Vagina (tissue), 2 donors: ENCODE results near the gene AATK.

Experiments used
- POLR2A ChIP-seq, 2 donors: fragments of 450-650 bp; IDR thresholded peaks; one replicate each; pipeline ENCODE4 v1.6.1; 2017; ENCODE audit warnings: antibody characterized with exemption in 2 of 2, mild to moderate bottlenecking in 2 of 2, moderate library complexity in 2 of 2
- POLR2AphosphoS5 ChIP-seq, 2 donors: sonication (generic); formaldehyde crosslinking; IDR thresholded peaks; one replicate each; pipeline ENCODE4 v1.9.0; 2017; ENCODE audit warnings: antibody characterized with exemption in 2 of 2, mild to moderate bottlenecking in 2 of 2, low read depth in 1 of 2; ENCODE audit not compliant: insufficient read depth in 1 of 2
- TF ChIP-seq, protein P1 (sequence below), 3 experiments: fragments of 450-650 bp in 2 of 3; fragments of 200-600 bp in 1 of 3; sonication (generic) in 1 of 3; IDR thresholded peaks; one replicate each; pipeline ENCODE4 v1.5.1; 2017 to 2019; ENCODE audit warnings: antibody characterized with exemption in 3 of 3, mild to moderate bottlenecking in 2 of 3, moderate library complexity in 2 of 3

DNA sequence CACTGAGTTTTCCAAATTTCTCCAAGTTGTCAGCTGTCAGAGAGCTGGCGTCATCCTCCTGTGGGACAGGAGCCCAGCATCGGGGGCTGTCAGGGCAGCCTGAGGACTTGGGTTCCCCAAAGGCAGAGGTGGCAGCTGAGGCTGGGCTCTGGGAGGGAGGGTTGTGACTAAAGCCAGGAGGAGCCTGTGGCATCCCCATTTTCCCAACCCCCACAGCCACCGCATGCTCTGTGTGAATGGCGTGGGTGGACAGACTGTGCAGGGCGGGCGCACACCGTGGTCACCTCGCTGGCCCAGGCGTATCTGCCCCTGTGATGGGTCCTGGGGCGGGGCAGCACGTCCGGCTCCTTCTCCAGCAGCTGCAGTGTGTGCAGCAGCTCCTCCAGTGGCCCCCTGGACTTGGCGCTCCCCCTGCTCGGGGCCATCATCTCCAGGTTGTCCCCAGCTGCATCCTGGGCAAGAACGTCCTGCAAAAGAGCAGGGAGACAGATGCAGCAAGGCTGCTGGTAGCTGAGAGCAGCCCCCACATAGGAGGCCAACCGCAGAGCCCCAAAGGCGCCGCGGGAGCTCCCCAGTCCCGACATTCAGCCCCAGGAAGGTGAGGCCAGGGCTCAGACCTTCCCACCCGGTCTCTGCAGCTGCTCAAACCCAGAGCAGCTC, 31.9 kb upstream of the AATK start:
- TF ChIP-seq, protein P1, sequence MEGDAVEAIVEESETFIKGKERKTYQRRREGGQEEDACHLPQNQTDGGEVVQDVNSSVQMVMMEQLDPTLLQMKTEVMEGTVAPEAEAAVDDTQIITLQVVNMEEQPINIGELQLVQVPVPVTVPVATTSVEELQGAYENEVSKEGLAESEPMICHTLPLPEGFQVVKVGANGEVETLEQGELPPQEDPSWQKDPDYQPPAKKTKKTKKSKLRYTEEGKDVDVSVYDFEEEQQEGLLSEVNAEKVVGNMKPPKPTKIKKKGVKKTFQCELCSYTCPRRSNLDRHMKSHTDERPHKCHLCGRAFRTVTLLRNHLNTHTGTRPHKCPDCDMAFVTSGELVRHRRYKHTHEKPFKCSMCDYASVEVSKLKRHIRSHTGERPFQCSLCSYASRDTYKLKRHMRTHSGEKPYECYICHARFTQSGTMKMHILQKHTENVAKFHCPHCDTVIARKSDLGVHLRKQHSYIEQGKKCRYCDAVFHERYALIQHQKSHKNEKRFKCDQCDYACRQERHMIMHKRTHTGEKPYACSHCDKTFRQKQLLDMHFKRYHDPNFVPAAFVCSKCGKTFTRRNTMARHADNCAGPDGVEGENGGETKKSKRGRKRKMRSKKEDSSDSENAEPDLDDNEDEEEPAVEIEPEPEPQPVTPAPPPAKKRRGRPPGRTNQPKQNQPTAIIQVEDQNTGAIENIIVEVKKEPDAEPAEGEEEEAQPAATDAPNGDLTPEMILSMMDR (IDR thresholded peaks at IDR 0.05) = no peak
- TF ChIP-seq POLR2AphosphoS5 (IDR thresholded peaks at IDR 0.05; ENCODE audit: insufficient read depth in 1 of 2, low read depth in 1 of 2) (no peak), POLR2A (IDR thresholded peaks at IDR 0.05) (no peak)
